Measurements from ENCODE around the gene WDSUB1. TPM values are rescaled to one million over a fixed set of nuclear protein-coding genes. Genes with fewer than 3 reads are reported as not detected.
A peak's percentile ranks its signal among the peaks of the same experiment; 100 is the strongest.

Gene WDSUB1
- total and polyA plus RNA-seq, 2 donors (not counting 3 experiments of a cell fraction or from before 2014, with no cell fraction given), result 4.0 to 4.8 TPM

DNA sequence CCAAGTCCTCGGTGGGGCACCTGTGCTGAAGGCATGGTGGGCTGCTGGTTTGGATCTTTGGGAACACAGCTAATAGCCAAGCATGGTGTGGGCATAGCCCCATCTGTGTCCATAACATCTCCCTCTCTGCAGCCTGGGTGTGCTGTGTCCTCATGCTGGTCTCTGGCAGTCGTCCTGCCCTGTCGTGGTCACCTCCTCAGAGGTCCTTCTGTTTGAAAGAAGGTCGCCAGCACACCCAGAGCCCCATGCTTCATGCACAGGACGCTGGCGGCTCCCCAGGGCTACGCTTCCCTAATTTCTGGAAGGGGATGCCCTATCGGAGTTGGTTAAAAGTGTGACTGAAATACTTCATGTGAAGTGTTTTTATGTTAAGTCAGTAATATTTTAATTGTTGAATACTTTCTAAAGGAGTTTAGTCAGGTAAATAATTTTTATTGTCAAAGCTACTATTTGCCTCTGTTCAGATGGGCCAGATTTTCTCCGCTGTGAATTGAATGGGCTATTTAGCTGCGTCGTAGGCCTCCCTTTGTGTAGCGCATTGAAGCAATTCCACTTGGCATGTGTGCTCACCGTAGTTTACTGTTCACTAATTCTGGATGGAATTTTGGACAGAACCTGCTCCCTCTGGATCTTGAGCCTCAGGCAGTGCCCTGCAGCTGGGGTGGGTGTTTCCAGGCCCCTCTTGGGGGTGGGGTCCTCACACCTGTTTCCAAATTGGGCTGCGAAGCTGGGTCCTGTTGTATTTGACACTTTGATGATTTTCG, 81.9 kb downstream of the WDSUB1 start:
- no peaks in the 10 kb centered on the region for H3K4me1 ChIP-seq (ENCODE audit: control insufficient read depth, extremely low read depth, insufficient read depth, low read length)
- no peak overlapping the region for H3K4me3 ChIP-seq (replicated peaks in 1 of 3; ENCODE audit: insufficient read depth in 1 of 3, low read depth in 1 of 3, low read length in 3 of 3)
- H3K9me1 ChIP-seq (replicated peaks; ENCODE audit: control insufficient read depth, extremely low read depth, insufficient read depth, low read length), result no peaks in the 10 kb centered on the region
- dilution Hi-C loops (cut with MboI; ENCODE audit: extremely low pct_ligation_motif_present, low sequenced_read_pairs), result no loop called here
- H3K36me3 ChIP-seq (ENCODE audit: control insufficient read depth in 2 of 2, extremely low read depth in 1 of 2, insufficient read depth in 2 of 2, low read length in 2 of 2), result peaks cover 13 to 36% of the 10 kb centered on the region in 2 experiments
- no peak overlapping the region for H2AFZ ChIP-seq (ENCODE audit: low read depth, low read length)
- H3K9me3 ChIP-seq (replicated peaks; ENCODE audit: control insufficient read depth, insufficient read depth, low read length), result no peaks in the 10 kb centered on the region
- H3K27me3 ChIP-seq (ENCODE audit: control insufficient read depth in 2 of 2, insufficient read depth in 2 of 2, low read length in 2 of 2), result no peaks in the 10 kb centered on the region
- H3K9ac ChIP-seq (replicated peaks; ENCODE audit: extremely low read depth, insufficient read depth, low read length), result no peak overlapping the region
- no peak overlapping the region for H3K27ac ChIP-seq (ENCODE audit: insufficient read depth, low read depth, low read length)
- DNase-seq (ENCODE audit: low read depth, low spot score), result no peak
- H3K4me2 ChIP-seq (ENCODE audit: insufficient read depth, low read length), result no peak overlapping the region
- no TSS peak for BruUV-seq (replicated peaks)
- intact Hi-C loops (cut with micrococcal nuclease), result no loop called here
- ChIA-PET CTCF (no interaction called here), POLR2A (no interaction called here)
- FAIRE-seq, result no peak
- no peaks in the 10 kb centered on the region for H4K20me1 ChIP-seq (replicated peaks; ENCODE audit: control insufficient read depth, extremely low read depth, insufficient read depth, low read length)
- H3K79me2 ChIP-seq (ENCODE audit: control insufficient read depth, insufficient read depth, low read length), result no peaks in the 10 kb centered on the region
- TF ChIP-seq POLR2AphosphoS5 (IDR thresholded peaks at IDR 0.05; ENCODE audit: insufficient read depth, low read depth, low read length), result no peak

DNA sequence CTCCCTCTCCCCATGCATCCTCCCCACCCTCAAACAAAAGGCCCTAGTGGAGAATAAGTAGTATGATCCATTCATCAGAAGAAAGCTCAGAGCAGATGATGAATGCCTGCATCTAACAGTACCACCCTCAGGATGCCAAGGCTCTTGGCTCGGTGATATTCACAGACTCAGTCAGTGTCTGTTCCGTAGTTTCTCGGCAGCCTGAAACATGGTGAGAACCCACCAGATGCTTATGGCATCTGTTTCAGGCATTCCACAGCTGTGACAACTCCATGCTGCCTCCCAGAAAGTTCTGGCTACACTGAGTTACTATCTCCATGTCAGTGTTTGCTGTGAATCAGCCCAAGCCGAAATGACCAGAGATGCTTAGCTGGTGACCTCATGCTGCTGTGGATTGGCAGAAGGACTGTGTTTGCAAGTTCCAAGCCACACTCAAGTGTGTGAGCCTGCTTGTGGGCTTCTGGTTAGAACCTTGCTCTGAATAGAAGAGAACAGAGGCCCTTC, 83.9 kb downstream of the WDSUB1 start:
- no peak overlapping the region for H3K9ac ChIP-seq (replicated peaks; ENCODE audit: extremely low read depth, insufficient read depth, low read length)
- H3K27ac ChIP-seq (ENCODE audit: insufficient read depth, low read depth, low read length), result no peak overlapping the region
- CTCF ChIA-PET, result interaction anchor here (0.6 to 1.2 kb wide), 3 partner anchors 11 to 47 kb away, joined by 3 read pairs; no protein-coding TSS in a partner anchor
- no peak overlapping the region for H3K4me2 ChIP-seq (ENCODE audit: insufficient read depth, low read length)
- H2AFZ ChIP-seq (ENCODE audit: low read depth, low read length), result no peak overlapping the region
- POLR2A ChIA-PET, result no interaction called here
- H3K9me1 ChIP-seq (replicated peaks; ENCODE audit: control insufficient read depth, extremely low read depth, insufficient read depth, low read length), result no peaks in the 10 kb centered on the region
- no peak overlapping the region for H3K4me3 ChIP-seq (replicated peaks in 1 of 3; ENCODE audit: insufficient read depth in 1 of 3, low read depth in 1 of 3, low read length in 3 of 3)
- no peak for DNase-seq (ENCODE audit: low read depth, low spot score)
- no peaks in the 10 kb centered on the region for H4K20me1 ChIP-seq (replicated peaks; ENCODE audit: control insufficient read depth, extremely low read depth, insufficient read depth, low read length)
- BruUV-seq (replicated peaks), result no TSS peak
- dilution Hi-C loops (cut with MboI; ENCODE audit: extremely low pct_ligation_motif_present, low sequenced_read_pairs) (no loop called here), intact Hi-C loops (cut with micrococcal nuclease) (no loop called here)
- H3K9me3 ChIP-seq (replicated peaks; ENCODE audit: control insufficient read depth, insufficient read depth, low read length), result no peaks in the 10 kb centered on the region
- FAIRE-seq, result peak; percentile 61
- H3K4me1 ChIP-seq (ENCODE audit: control insufficient read depth, extremely low read depth, insufficient read depth, low read length), result no peaks in the 10 kb centered on the region
- no peaks in the 10 kb centered on the region for H3K27me3 ChIP-seq (ENCODE audit: control insufficient read depth in 2 of 2, insufficient read depth in 2 of 2, low read length in 2 of 2)
- TF ChIP-seq POLR2AphosphoS5 (IDR thresholded peaks at IDR 0.05; ENCODE audit: insufficient read depth, low read depth, low read length) (no peak), POLR2A (IDR thresholded peaks at IDR 0.05; ENCODE audit: low read depth, low read length) (no peak), MYC (IDR thresholded peaks at IDR 0.05; ENCODE audit: low read depth, low read length) (no peak), EZH2 (IDR thresholded peaks at IDR 0.05; ENCODE audit: borderline replicate concordance, low read depth, low read length, severe bottlenecking) (no peak), GATA2 (IDR thresholded peaks at IDR 0.05; ENCODE audit: insufficient read depth, insufficient read length, low read depth, low read length) (no peak), FOS (IDR thresholded peaks at IDR 0.05; ENCODE audit: borderline replicate concordance, insufficient read depth, low read length) (no peak), JUN (IDR thresholded peaks at IDR 0.05; ENCODE audit: borderline replicate concordance, insufficient read depth, insufficient read length, low read depth) (no peak)
- TF ChIP-seq, protein P1, sequence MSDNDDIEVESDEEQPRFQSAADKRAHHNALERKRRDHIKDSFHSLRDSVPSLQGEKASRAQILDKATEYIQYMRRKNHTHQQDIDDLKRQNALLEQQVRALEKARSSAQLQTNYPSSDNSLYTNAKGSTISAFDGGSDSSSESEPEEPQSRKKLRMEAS (IDR thresholded peaks at IDR 0.05; ENCODE audit: insufficient read depth, insufficient read length), result no peak
- TF ChIP-seq, protein P2, sequence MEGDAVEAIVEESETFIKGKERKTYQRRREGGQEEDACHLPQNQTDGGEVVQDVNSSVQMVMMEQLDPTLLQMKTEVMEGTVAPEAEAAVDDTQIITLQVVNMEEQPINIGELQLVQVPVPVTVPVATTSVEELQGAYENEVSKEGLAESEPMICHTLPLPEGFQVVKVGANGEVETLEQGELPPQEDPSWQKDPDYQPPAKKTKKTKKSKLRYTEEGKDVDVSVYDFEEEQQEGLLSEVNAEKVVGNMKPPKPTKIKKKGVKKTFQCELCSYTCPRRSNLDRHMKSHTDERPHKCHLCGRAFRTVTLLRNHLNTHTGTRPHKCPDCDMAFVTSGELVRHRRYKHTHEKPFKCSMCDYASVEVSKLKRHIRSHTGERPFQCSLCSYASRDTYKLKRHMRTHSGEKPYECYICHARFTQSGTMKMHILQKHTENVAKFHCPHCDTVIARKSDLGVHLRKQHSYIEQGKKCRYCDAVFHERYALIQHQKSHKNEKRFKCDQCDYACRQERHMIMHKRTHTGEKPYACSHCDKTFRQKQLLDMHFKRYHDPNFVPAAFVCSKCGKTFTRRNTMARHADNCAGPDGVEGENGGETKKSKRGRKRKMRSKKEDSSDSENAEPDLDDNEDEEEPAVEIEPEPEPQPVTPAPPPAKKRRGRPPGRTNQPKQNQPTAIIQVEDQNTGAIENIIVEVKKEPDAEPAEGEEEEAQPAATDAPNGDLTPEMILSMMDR (IDR thresholded peaks at IDR 0.05; ENCODE audit: extremely low read depth in 1 of 2, insufficient read depth in 1 of 2, low read depth in 1 of 2, low read length in 2 of 2), result no peak
- H3K79me2 ChIP-seq (ENCODE audit: control insufficient read depth, insufficient read depth, low read length), result no peaks in the 10 kb centered on the region
- H3K36me3 ChIP-seq (ENCODE audit: control insufficient read depth in 2 of 2, extremely low read depth in 1 of 2, insufficient read depth in 2 of 2, low read length in 2 of 2), result peaks cover 13 to 47% of the 10 kb centered on the region in 2 experiments
